Left cardiac atrium (tissue), 4 donors: ENCODE results near the gene ORM1. TPM values are rescaled to one million over a fixed set of nuclear protein-coding genes. Genes with fewer than 3 reads are reported as not detected.
"Not testable (repeated sequence)": the region's sequence is repeated elsewhere in the genome, so short reads cannot be mapped to it uniquely, and the experiment has no call there.

Experiments
- ATAC-seq, 2 donors: fragments of 200-7000 bp; cut with Tn5 transposase; one replicate each; pipeline ENCODE4 v1.9.1; 2020; ENCODE audit warnings: mild to moderate bottlenecking in 2 of 2, moderate library complexity in 2 of 2
- DNase-seq: peaks from one replicate; pipeline ENCODE4 v3.0.0-alpha.2; 2020
- intact Hi-C, 2 donors: fragments of 100-400 bp; cut with DNase I; formaldehyde crosslinking; loops; one replicate each; pipeline versions ENCODE4 v1.14.1 to v1.15.1; 2022 to 2023
- total RNA-seq, 2 donors: library from RNA; stranded (reverse); fragmentation: NEBNext Ultra II Directional; extraction: Animal tissue kit (Norgen Biotek cat#: 25700); gene quantifications; one replicate each; pipeline ENCODE4 v1.2.1, GENCODE V29; 2021
- donor health status: DM: no; HTN: yes; CAD: no.
- donor health status: DM: no; HTN: yes; CAD: no; lungs with severe emphysema.
- donor health status: DM: yes; HTN: yes; CAD: no.
- donor health status: Dilated cardiomyopathy.

ORM1 gene
- total RNA-seq, 2 donors from 2014 or later: 0.71 to 4.8 TPM

DNA sequence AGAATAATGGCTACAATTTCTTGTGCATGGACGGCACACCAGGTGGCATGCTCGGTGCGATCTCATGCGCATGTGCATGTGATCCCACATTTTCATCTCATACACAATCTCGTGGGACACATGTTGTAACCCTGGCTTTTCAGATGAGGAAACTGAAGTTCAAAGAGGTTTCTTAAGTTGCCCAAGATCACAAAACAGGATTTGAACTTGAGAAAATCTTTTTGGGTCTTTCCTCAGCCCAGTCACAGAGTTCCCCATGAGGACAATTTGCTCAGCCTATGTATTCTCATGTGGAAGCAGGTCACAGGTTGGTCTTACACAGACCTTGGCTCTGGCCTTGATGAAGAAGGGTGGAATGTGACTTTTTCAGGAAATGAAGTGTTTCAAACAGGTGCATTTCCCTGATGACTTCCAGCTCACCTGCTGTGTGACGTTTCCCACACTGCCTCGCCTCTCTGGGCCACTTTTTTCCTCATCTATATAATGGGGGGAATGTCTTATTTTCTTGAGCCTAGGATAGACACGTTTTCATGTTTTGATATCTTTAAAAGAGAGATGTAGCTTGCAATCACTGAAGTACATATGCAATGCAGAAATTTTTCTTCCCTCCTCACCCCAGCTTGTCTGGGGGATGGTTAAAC lies 7.1 kb upstream of the ORM1 start:
- intact Hi-C loops: no loop called here

DNA sequence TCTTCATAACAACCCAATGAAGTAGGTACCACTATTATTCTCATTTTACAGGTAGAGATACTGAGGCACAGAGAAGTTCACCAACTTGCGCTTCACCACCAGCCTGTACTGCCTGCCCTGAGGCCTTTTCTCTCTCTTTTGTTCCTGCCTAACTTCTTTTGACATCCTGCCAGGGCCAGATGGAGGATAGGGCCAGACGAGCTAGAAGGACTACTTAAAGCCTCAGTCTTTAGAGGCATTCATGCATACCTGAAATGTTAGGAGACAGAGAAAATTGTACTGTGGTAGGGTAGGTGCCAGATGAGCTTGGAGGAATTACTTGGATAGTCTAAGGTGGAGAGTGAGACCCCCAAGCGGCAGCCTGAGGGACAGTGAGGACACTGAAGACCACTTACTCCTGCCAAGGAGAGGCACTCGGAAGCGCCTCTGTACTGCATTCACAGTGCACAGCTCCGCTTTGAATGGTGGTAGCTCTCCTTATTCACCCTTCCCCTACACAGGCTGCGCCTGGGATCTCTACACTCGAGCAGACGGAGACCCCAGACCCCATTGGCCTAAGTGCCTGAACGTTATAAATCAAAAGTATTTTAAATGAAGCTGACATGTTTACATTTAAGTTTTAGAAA lies 6.2 kb upstream of the ORM1 start:
- no peak for DNase-seq
- ATAC-seq: no peak
- intact Hi-C loops: no loop called here

More for the DNA sequence above, 7.1 kb upstream of the ORM1 start:
- ATAC-seq: peak in 1 of 2 donors; percentile 19
- DNase-seq: no peak

DNA sequence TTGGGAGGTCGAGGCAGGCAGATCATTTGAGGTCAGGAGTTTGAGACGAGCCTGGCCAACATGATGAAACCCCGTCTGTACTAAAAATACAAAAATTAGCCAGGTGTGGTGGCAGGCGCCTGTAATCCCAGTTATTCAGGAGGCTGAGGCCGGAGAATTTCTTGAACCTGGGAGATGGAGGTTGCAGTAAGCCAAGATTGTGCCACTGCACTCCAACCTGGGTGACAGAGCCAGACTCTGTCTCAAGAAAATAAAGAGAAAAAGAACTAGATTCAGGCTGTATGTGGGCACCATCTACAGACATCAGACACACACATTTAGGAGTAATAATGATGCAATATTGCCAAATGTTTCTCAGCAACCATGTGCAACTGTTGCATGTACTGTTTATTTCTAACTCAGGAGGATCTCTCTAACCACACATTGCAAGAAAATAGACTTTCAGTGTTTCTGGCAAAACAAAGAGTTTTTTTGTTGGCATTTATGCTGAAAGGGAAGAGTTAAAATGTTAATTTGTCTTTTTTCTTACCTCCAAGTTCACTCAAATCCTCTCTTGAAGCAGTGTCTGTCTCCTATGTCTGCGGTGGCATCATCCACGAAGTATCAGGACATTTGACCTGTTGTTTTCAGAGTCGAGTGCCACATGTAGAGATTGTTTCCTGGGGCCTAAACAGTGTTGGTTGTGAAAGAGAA lies 5.1 kb upstream of the ORM1 start:
- no peak for ATAC-seq
- intact Hi-C loops: no loop called here

DNA sequence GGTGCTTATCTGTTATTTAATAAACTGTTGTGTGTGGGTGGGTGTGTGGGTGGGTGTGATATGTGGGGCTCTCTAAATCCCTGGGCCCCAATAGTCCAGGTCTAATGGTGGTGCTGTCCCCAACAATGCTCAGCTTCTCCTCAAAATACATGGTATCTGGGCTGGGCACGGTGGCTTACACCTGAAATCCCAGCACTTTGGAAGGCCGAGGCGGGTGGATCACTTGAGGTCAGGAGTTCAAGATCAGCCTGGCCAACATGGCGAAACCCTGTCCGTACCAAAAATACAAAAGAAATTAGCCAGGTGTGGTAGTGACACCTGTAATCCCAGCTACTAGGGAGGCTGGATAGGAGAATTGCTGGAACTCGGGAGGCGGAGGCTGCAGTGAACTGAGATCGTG lies 4.5 kb upstream of the ORM1 start:
- no peak for ATAC-seq
- DNase-seq: no peak
- intact Hi-C loops: no loop called here

More for the DNA sequence above, 5.1 kb upstream of the ORM1 start:
- no peak for DNase-seq

DNA sequence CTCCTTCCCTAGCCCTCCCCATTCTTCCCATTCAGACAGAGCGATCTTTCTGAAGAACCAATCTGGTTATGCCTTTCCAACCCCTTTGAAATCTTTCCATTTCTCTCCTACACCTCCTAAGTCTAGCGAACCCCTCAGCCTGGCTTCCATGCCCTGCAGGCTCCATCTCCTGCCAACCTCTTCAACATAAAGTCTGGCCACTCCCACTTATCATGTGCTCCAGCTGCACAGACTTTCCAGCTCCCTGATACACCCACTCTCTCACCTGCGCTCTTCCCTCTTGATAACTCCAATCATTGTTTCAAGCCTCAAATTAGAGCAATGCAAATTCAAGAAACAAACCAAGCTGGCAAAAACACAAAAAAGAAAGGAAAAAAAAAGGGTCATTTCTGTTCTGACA lies 3.8 kb upstream of the ORM1 start:
- ATAC-seq (no peak), DNase-seq (no peak)
- intact Hi-C loops: no loop called here

DNA sequence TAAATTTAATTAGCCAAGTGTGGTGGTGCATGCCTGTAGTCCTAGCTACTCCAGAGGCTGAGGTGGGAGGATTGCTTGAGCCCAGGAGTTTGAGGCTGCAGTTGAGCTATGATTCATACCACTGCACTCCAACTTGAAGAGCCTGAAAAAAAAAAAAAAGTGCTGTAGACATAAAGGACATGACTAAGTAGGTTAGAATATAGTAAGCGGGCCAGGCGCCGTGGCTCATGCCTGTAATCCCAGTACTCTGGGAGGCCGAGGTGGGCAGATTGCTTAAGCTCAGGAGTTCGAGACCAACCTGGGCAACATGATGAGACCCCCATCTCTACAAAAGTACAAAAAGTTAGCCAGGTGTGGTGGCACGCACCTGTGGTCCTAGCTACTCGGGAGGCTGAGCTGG lies 2.2 kb upstream of the ORM1 start:
- DNase-seq, intact Hi-C loops, ATAC-seq: not testable (repeated sequence)

DNA sequence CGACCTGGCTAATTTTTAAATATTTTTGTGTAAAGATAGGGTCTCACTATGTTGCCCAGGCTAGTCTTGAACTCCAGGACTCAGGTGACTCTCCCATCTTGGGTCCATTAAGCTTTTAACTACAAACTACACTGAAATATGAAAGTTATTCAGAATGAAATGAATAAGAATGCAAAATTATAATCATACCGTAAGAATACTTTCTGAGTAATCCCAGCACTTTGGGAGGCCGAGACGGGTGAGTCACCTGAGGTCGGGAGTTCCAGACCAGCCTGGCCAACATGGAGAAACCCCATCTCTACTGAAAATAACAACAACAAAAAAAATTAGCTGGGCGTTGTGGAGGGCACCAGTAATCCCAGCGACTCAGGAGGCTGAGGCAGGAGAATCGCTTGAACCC lies 1.1 kb upstream of the ORM1 start:
- intact Hi-C loops: no loop called here
- ATAC-seq: no peak

DNA sequence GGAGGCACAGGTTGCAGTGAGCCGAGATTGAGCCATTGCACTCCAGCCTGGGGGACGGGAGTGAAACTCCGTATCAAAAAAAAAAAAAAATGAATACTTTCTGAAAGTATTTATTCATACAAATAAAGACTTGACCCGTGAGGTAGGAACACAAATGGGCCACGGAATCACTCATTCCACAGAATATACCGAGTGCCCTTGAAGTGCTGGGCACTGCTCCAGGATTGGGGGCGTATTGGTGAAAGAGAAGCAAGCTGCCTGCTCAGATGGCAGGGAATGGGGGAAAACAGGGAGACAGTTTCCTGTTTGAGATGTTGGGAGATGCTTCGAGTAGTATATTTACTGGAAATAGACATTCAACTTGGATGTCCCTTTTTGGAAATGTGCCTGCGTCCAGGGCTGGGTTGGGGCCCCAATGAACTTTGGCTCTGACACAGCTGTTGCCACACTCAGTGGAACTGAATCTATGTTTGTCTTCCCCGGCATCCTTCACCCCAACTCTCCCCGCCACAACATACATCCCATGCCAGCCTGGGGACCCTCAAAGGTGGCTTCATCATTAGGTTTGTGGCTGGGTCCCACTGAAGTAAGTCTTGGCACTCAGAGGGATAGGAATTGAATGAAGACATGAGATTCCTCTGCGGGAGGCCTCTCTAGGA lies 609 bp upstream of the ORM1 start:
- ATAC-seq, DNase-seq, intact Hi-C loops: not testable (repeated sequence)

More for the DNA sequence above, 1.1 kb upstream of the ORM1 start:
- DNase-seq: no peak

DNA sequence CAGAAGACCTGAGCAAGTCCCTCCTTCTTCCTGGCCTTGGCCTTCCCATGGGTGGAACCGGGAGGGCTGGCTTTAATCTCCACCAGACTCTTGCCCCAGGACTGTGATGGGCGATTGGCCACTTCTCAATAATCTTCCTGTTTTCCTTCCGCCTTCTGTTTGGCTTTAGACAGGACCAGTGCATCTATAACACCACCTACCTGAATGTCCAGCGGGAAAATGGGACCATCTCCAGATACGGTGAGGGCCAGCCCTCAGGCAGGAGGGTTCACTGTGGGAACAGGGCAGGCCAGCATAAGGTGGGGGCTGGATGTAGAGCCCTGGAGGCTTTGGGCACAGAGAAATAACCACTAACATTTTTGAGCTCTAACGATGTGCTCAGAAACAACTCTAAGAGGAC lies 951 bp downstream of the ORM1 start:
- ATAC-seq, DNase-seq, intact Hi-C loops: not testable (repeated sequence)

DNA sequence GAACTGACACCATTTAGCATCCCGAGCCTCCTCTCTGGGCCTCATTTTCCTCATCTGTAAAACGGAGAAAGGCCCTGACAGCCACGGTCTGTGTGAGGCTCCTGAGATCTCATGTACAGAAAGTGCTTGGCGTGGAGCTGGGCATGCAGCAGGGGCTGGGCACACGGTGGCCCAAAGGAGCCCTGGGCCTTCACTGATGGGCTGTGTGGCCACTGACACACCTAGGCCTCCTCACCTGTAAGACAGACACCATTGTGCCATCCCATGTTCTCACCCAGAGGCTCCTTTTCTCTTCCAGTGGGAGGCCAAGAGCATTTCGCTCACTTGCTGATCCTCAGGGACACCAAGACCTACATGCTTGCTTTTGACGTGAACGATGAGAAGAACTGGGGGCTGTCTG lies 1.6 kb downstream of the ORM1 start:
- ATAC-seq (no peak), DNase-seq (no peak)
- intact Hi-C loops: no loop called here

DNA sequence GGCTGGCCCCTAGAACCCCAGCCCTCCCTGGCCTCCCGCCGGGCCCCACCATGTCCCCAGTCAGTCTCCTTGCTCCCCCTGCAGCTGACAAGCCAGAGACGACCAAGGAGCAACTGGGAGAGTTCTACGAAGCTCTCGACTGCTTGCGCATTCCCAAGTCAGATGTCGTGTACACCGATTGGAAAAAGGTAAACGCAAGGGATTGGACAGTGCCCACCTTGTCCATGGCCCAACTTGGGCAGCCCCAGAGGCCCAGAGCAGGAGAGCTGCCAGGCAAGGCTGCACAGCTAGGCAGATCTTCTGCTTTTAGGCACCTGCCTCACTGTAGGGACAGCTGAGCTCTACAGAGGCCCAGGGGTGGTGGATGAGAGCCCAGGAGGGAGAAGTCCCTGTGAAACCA lies 2.1 kb downstream of the ORM1 start:
- ATAC-seq, DNase-seq, intact Hi-C loops: not testable (repeated sequence)

DNA sequence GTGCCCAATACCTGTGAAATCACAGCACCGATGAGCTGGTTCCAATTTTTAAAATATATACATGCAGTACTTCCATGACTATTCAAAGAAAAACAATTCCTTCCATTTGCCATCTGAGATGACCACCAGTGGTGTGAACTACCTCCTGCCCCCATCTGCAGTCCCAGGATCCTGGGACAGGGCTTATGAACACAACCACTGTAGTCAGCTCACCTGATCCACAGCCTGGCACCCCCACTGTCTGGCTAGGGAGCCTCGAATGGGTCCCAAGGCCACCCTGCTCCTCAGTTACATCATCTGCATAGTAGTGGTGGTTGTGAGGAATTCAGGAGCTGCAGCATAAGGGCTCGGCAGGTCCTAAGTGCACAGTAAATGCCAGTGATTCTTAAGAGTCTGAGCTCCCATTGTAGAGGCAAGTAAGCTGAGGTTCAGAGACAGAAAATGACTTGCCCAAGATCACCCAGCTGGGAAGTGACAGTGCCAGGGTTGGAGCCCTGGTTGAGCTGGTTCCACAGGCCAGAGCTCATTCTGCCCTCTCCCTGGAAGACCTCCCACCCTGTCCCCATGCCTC lies 2.9 kb downstream of the ORM1 start:
- DNase-seq, intact Hi-C loops, ATAC-seq: not testable (repeated sequence)

DNA sequence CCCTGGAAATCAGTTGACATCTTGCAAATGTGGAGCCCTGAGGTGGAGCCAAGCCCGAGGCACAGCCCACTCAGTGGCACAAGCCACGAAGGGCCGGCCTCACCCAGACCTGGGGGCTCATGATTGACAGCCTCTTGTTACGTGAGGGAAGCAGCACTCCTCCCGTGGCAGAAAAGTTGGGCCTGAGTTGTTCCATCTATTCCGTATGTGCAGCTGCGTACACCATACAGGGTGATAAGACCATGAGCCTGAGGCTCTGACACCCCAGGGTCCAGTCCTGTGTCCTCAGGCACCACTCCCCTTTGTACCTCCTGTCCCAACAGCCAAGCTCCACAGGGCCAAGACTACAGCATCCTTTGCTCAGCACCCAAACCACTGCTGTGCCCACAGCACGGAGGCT lies 4.9 kb downstream of the ORM1 start:
- DNase-seq: no peak
- no peak for ATAC-seq
- intact Hi-C loops: no loop called here

DNA sequence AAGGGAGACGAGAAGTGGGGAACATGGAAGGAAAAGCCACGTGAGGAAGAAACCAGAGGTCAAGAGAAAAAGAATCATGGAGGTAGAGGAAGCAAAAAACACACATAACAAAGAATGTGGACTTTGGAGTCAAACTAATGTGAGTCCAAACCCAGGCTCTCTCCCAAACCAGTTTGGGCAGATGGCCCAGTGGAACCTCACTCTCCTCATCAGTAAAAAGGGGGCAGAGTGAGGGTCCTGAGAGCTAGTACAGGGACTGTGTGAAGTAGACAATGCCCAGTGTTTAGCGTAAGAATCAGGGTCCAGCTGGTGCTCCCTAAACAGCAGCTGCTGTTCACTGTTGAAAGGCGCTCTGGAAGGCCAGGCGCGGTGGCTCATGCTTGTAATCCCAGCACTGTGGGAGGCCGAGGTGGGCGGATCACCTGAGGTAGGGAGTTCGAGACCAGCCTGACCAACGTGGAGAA lies 5.5 kb downstream of the ORM1 start:
- intact Hi-C loops, ATAC-seq: not testable (repeated sequence)

DNA sequence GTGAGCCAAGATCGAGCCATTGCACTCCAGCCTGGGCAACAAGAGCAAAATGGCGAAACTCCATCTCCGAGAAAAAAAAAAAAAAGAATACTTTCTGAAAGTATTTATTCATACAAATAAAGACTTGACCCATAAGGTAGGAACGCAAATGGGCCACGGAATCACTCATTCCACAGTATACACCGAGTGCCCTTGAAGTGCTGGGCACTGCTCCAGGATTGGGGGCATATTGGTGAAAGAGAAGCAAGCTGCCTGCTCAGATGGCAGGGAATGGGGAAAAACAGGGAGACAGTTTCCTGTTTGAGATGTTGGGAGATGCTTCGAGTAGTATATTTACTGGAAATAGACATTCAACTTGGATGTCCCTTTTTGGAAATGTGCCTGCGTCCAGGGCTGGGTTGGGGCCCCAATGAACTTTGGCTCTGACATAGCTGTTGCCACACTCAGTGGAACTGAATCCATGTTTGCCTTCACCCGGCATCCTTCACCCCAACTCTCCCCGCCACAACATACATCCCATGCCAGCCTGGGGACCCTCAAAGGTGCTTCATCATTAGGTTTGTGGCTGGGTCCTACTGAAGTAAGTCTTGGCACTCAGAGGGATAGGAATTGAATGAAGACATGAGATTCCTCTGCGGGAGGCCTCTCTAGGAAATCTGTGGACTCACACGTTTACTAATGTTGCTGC lies 6.2 kb downstream of the ORM1 start:
- peak; percentile 27 for DNase-seq
- ATAC-seq, intact Hi-C loops: not testable (repeated sequence)

More for the DNA sequence above, 5.5 kb downstream of the ORM1 start:
- not testable (repeated sequence) for DNase-seq

DNA sequence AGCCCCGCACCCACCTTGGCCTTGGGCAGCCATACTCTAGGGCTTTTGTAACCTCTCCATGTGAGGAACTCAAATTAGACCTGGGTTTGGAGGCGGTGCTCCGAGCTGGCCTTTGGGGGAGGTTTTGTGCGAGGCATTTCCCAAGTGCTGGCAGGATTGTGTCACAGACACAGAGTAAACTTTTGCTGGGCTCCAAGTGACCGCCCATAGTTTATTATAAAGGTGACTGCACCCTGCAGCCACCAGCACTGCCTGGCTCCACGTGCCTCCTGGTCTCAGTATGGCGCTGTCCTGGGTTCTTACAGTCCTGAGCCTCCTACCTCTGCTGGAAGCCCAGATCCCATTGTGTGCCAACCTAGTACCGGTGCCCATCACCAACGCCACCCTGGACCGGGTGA lies 6.7 kb downstream of the ORM1 start, which contains the start of gene ORM2:
Gene ORM2 (plus strand): TSS at position 245 of the 398 bp plus-strand sequence. CDS start 36 bp downstream, at position 281.
- DNase-seq, intact Hi-C loops: not testable (repeated sequence)
- ATAC-seq: peak in 1 of 2 donors; percentile 10

DNA sequence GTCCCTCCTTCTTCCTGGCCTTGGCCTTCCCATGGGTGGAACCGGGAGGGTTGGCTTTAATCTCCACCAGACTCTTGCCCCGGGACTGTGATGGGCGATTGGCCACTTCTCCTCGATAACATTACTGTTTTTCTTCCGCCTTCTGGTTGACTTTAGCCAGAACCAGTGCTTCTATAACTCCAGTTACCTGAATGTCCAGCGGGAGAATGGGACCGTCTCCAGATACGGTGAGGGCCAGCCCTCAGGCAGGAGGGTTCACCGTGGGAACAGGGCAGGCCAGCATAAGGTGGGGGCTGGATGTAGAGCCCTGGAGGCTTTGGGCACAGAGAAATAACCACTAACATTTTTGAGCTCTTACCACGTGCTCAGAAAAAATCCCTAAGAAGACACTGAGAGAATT lies 7.7 kb downstream of the ORM1 start:
- ATAC-seq (no peak), DNase-seq (peak; percentile 26)
- intact Hi-C loops: no loop called here
